HepG2 (cell line): ENCODE data around the gene ENO2. TPM values are rescaled to one million over a fixed set of nuclear protein-coding genes. Genes with fewer than 3 reads are reported as not detected.

Experiments used
- ATM ChIP-seq: fragments of 450-650 bp; IDR thresholded peaks from 2 replicates; pipeline ENCODE4 v1.7.1; 2017; ENCODE audit warnings: mild to moderate bottlenecking, borderline replicate concordance
- FOXJ3 ChIP-seq: sonication (generic); formaldehyde crosslinking; IDR thresholded peaks from 2 replicates; pipeline ENCODE4 v1.4.0; 2020; ENCODE audit warnings: missing genetic modification reagents, mild to moderate bottlenecking, borderline replicate concordance
- HDAC2 ChIP-seq: sonication (generic); formaldehyde crosslinking; IDR thresholded peaks from 2 replicates; pipeline ENCODE4 v1.4.0; 2020; ENCODE audit warnings: missing genetic modification reagents
- HMGA1 ChIP-seq: sonication (generic); formaldehyde crosslinking; conservative IDR thresholded peaks from 2 replicates; pipeline ENCODE4 v1.4.0; 2020; ENCODE audit warnings: missing genetic modification reagents
- KDM4B ChIP-seq: sonication (generic); formaldehyde crosslinking; IDR thresholded peaks from 2 replicates; pipeline ENCODE4 v1.4.0; 2020; ENCODE audit warnings: missing genetic modification reagents
- MTA3 ChIP-seq: sonication (generic); formaldehyde crosslinking; IDR thresholded peaks from 2 replicates; pipeline ENCODE4 v1.4.0; 2020; ENCODE audit warnings: missing genetic modification reagents
- NPAS2 ChIP-seq: sonication (generic); formaldehyde crosslinking; IDR thresholded peaks from 2 replicates; pipeline ENCODE4 v1.8.0; 2022; ENCODE audit warnings: mild to moderate bottlenecking, missing genetic modification reagents, borderline replicate concordance
- PRPF4 ChIP-seq: fragments of 200-400 bp; formaldehyde crosslinking; IDR thresholded peaks from 2 replicates; pipeline ENCODE4 v1.6.1; 2016; ENCODE audit warnings: low read length, low read depth; ENCODE audit not compliant: poor library complexity, severe bottlenecking
- RELA ChIP-seq: sonication (generic); formaldehyde crosslinking; IDR thresholded peaks from 2 replicates; pipeline ENCODE4 v1.4.0; 2020; ENCODE audit warnings: missing genetic modification reagents
- SP5 ChIP-seq: IDR thresholded peaks from 2 replicates; pipeline ENCODE4 v1.6.1; 2016; ENCODE audit warnings: low read depth, borderline replicate concordance
- TP53 ChIP-seq: sonication (generic); formaldehyde crosslinking; conservative IDR thresholded peaks from 2 replicates; pipeline ENCODE4 v1.4.0; 2020; ENCODE audit warnings: missing genetic modification reagents
- ZFP41 ChIP-seq: sonication (generic); formaldehyde crosslinking; IDR thresholded peaks from 2 replicates; pipeline ENCODE4 v1.4.0; 2020; ENCODE audit warnings: mild to moderate bottlenecking, missing genetic modification reagents, borderline replicate concordance
- ZNF510 ChIP-seq: sonication (generic); formaldehyde crosslinking; IDR thresholded peaks from 2 replicates; pipeline ENCODE4 v1.4.0; 2020; ENCODE audit warnings: low read depth, mild to moderate bottlenecking, missing genetic modification reagents
- ZSCAN9 ChIP-seq: IDR thresholded peaks from 2 replicates; pipeline ENCODE4 v1.6.1; 2016; ENCODE audit warnings: borderline replicate concordance
- polyA plus RNA-seq, 8 experiments: library from polyadenylated mRNA; depleted of rRNA in 3 of 8; stranded (reverse) in 7 of 8; unstranded in 1 of 8; fragments of >200 nt; fragmentation: Illumina TruSeq in 4 of 8; extraction: Trizol in 4 of 8; gene quantifications; 2 replicates each; pipeline versions ENCODE4 v1.2.1 to v1.2.3, GENCODE V29; 2011 to 2016; ENCODE audit warnings: low read depth in 4 of 8, missing spikeins in 1 of 8, mixed read lengths in 1 of 8; ENCODE audit not compliant: insufficient read depth in 1 of 8
- total RNA-seq, 5 experiments: library from RNA; depleted of rRNA; stranded (reverse); fragments of >200 nt; fragmentation: Illumina TruSeq; extraction: Trizol; gene quantifications; 2 replicates each; pipeline ENCODE4 v1.2.3, GENCODE V29; 2016; ENCODE audit warnings: low read depth in 1 of 5
- TF ChIP-seq, protein P1 (sequence below): sonication (generic); formaldehyde crosslinking; IDR thresholded peaks from 2 replicates; pipeline ENCODE4 v1.4.0; 2020; ENCODE audit warnings: missing genetic modification reagents, borderline replicate concordance
- TF ChIP-seq, protein P2 (sequence below): sonication (generic); formaldehyde crosslinking; IDR thresholded peaks from 2 replicates; pipeline ENCODE4 v1.8.1; 2022; ENCODE audit warnings: low read depth, mild to moderate bottlenecking, missing genetic modification reagents
- TF ChIP-seq, protein P3 (sequence below): sonication (generic); formaldehyde crosslinking; IDR thresholded peaks from 2 replicates; pipeline ENCODE4 v1.5.1; 2020; ENCODE audit warnings: missing genetic modification reagents, mild to moderate bottlenecking, borderline replicate concordance
- TF ChIP-seq, protein P4 (sequence below): IDR thresholded peaks from 2 replicates; pipeline ENCODE4 v1.6.1; 2016; ENCODE audit warnings: low read depth, control low read depth

The ENO2 gene
- total and polyA plus RNA-seq, 2 of the 13 experiments (the other 11 are each of a cell fraction or from before 2014, with no cell fraction given) = 19.3 to 136 TPM

DNA sequence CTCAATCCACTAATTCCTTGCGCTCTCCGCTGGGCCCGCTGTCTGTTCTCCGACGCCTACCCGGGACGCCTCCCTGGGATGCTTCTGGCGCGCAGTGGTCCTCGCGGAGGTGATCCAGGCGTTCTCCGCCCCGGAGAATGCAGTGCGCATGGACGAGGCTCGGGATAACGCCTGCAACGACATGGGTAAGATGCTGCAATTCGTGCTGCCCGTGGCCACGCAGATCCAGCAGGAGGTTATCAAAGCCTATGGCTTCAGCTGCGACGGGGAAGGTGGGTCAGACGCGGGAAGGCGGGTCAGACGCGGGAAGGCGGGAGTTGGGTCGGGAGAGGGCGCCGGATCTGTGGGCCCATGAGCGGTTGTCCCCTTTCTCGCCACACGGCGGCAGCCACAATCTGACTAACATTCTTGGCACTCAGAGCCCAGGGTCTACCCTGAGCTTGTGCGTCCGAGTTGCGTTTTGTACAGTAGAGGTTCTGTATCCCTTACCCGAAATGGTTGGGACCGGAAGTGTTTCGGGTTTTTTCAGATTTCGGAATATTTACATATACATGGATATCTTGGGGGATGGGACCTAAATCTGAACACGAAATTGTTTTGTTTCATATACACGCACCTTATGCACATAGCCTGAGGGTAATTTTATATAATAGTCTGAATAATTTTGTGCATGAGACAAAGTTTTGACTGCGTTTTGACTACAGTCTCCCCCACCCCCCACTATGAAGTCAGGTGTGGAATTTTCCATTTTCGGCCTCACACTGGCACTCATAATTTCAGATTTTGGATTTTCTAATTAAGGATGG lies 30.2 kb downstream of the ENO2 start (continued):
- TF ChIP-seq HMGA1 (no peak), HDAC2 (peak; percentile 31), KDM4B (peak; percentile 44; the same call in 1 of the 2 replicates), RELA (no peak), ZSCAN9 (CRISPR knock-in tag) (peak; percentile 51; the same call in 1 of the 2 replicates), ATM (no peak), ZFP41 (CRISPR knock-in tag) (no peak), FOXJ3 (no peak), PRPF4 (no peak), MTA3 (CRISPR knock-in tag) (no peak), ZNF510 (CRISPR knock-in tag) (no peak), SP5 (CRISPR knock-in tag) (no peak), TP53 (0 out of 2 replicates have a peak, but pooled peaks have one; percentile 54), NPAS2 (CRISPR knock-in tag) (no peak)
- TF ChIP-seq, protein P1, sequence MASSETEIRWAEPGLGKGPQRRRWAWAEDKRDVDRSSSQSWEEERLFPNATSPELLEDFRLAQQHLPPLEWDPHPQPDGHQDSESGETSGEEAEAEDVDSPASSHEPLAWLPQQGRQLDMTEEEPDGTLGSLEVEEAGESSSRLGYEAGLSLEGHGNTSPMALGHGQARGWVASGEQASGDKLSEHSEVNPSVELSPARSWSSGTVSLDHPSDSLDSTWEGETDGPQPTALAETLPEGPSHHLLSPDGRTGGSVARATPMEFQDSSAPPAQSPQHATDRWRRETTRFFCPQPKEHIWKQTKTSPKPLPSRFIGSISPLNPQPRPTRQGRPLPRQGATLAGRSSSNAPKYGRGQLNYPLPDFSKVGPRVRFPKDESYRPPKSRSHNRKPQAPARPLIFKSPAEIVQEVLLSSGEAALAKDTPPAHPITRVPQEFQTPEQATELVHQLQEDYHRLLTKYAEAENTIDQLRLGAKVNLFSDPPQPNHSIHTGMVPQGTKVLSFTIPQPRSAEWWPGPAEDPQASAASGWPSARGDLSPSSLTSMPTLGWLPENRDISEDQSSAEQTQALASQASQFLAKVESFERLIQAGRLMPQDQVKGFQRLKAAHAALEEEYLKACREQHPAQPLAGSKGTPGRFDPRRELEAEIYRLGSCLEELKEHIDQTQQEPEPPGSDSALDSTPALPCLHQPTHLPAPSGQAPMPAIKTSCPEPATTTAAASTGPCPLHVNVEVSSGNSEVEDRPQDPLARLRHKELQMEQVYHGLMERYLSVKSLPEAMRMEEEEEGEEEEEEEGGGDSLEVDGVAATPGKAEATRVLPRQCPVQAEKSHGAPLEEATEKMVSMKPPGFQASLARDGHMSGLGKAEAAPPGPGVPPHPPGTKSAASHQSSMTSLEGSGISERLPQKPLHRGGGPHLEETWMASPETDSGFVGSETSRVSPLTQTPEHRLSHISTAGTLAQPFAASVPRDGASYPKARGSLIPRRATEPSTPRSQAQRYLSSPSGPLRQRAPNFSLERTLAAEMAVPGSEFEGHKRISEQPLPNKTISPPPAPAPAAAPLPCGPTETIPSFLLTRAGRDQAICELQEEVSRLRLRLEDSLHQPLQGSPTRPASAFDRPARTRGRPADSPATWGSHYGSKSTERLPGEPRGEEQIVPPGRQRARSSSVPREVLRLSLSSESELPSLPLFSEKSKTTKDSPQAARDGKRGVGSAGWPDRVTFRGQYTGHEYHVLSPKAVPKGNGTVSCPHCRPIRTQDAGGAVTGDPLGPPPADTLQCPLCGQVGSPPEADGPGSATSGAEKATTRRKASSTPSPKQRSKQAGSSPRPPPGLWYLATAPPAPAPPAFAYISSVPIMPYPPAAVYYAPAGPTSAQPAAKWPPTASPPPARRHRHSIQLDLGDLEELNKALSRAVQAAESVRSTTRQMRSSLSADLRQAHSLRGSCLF (CRISPR knock-in tag) = no peak
- TF ChIP-seq, protein P2, sequence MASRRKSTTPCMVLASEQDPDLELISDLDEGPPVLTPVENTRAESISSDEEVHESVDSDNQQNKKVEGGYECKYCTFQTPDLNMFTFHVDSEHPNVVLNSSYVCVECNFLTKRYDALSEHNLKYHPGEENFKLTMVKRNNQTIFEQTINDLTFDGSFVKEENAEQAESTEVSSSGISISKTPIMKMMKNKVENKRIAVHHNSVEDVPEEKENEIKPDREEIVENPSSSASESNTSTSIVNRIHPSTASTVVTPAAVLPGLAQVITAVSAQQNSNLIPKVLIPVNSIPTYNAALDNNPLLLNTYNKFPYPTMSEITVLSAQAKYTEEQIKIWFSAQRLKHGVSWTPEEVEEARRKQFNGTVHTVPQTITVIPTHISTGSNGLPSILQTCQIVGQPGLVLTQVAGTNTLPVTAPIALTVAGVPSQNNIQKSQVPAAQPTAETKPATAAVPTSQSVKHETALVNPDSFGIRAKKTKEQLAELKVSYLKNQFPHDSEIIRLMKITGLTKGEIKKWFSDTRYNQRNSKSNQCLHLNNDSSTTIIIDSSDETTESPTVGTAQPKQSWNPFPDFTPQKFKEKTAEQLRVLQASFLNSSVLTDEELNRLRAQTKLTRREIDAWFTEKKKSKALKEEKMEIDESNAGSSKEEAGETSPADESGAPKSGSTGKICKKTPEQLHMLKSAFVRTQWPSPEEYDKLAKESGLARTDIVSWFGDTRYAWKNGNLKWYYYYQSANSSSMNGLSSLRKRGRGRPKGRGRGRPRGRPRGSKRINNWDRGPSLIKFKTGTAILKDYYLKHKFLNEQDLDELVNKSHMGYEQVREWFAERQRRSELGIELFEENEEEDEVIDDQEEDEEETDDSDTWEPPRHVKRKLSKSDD (CRISPR knock-in tag) = 0 out of 2 replicates have a peak, but pooled peaks have one; percentile 49
- TF ChIP-seq, protein P3, sequence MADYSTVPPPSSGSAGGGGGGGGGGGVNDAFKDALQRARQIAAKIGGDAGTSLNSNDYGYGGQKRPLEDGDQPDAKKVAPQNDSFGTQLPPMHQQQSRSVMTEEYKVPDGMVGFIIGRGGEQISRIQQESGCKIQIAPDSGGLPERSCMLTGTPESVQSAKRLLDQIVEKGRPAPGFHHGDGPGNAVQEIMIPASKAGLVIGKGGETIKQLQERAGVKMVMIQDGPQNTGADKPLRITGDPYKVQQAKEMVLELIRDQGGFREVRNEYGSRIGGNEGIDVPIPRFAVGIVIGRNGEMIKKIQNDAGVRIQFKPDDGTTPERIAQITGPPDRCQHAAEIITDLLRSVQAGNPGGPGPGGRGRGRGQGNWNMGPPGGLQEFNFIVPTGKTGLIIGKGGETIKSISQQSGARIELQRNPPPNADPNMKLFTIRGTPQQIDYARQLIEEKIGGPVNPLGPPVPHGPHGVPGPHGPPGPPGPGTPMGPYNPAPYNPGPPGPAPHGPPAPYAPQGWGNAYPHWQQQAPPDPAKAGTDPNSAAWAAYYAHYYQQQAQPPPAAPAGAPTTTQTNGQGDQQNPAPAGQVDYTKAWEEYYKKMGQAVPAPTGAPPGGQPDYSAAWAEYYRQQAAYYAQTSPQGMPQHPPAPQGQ (CRISPR knock-in tag) = no peak
- TF ChIP-seq, protein P4, sequence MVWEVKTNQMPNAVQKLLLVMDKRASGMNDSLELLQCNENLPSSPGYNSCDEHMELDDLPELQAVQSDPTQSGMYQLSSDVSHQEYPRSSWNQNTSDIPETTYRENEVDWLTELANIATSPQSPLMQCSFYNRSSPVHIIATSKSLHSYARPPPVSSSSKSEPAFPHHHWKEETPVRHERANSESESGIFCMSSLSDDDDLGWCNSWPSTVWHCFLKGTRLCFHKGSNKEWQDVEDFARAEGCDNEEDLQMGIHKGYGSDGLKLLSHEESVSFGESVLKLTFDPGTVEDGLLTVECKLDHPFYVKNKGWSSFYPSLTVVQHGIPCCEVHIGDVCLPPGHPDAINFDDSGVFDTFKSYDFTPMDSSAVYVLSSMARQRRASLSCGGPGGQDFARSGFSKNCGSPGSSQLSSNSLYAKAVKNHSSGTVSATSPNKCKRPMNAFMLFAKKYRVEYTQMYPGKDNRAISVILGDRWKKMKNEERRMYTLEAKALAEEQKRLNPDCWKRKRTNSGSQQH (CRISPR knock-in tag) = no peak
